HUDEP-2 (cell line): ENCODE results near the gene SPRED2.

Experiments
- DNase-seq, 76 experiments: peaks; one replicate each; lab custom pipeline; 2025; ENCODE audit not compliant: unreplicated experiment in 76 of 76; lab: John Stamatoyannopoulos, UW

Gene SPRED2

GRCh38 chr2:65388596-65389390, 43.6 kb downstream of the SPRED2 start:
- peak in 1 of 76 experiments; percentile 32 for DNase-seq

- DNase-seq: peak in 69 of 76 experiments; percentile 9 to 79 (median 52)
These were observed 44.3 kb downstream of the SPRED2 start for GRCh38 chr2:65388051-65388531.

- peak in 1 of 76 experiments; percentile 15 for DNase-seq
These were observed 45.4 kb downstream of the SPRED2 start for GRCh38 chr2:65386989-65387388.

GRCh38 chr2:65386344-65386743, 46.1 kb downstream of the SPRED2 start:
- no peak for DNase-seq

- DNase-seq: peak in 27 of 76 experiments; percentile 12 to 61 (median 40)
These were observed 48.6 kb downstream of the SPRED2 start for GRCh38 chr2:65383541-65384488.

GRCh38 chr2:65382776-65383357, 49.5 kb downstream of the SPRED2 start:
- peak in 75 of 76 experiments; percentile 9 to 96 (median 87) for DNase-seq

GRCh38 chr2:65382323-65382722, 50.1 kb downstream of the SPRED2 start:
- DNase-seq: no peak

GRCh38 chr2:65381607-65382051, 50.8 kb downstream of the SPRED2 start:
- DNase-seq: no peak

- no peak for DNase-seq
These were observed 52.1 kb downstream of the SPRED2 start for GRCh38 chr2:65380255-65380654.

GRCh38 chr2:65379721-65380171, 52.7 kb downstream of the SPRED2 start:
- no peak for DNase-seq

GRCh38 chr2:65379223-65379622, 53.2 kb downstream of the SPRED2 start:
- no peak for DNase-seq

- DNase-seq: no peak
These were observed 54.1 kb downstream of the SPRED2 start for GRCh38 chr2:65378290-65378689.

- DNase-seq: peak in 34 of 76 experiments; percentile 8 to 61 (median 33)
These were observed 54.7 kb downstream of the SPRED2 start for GRCh38 chr2:65377556-65378192.

- DNase-seq: no peak
These were observed 56.7 kb downstream of the SPRED2 start for GRCh38 chr2:65375723-65376122.

GRCh38 chr2:65374999-65375398, 57.4 kb downstream of the SPRED2 start:
- DNase-seq: no peak

- no peak for DNase-seq
These were observed 57.8 kb downstream of the SPRED2 start for GRCh38 chr2:65374575-65374974.

- DNase-seq: no peak
These were observed 59.0 kb downstream of the SPRED2 start for GRCh38 chr2:65373365-65373918.

GRCh38 chr2:65372619-65373018, 59.8 kb downstream of the SPRED2 start:
- no peak for DNase-seq

- no peak for DNase-seq
These were observed 61.3 kb downstream of the SPRED2 start for GRCh38 chr2:65371074-65371434.
